K562 (cell line): ENCODE data around the gene TOX2. TPM values are rescaled to one million over a fixed set of nuclear protein-coding genes. Genes with fewer than 3 reads are reported as not detected.

Experiments used
- ATAC-seq: fragments of 200-7000 bp; cut with Tn5 transposase; 3 replicates; pipeline ENCODE4 v1.9.1; 2020; ENCODE audit warnings: moderate library complexity
- BruUV-seq: library from RNA; stranded (reverse); fragments of 400-500 nt; replicated peaks from 2 replicates; lab custom pipeline; 2021; lab: Mats Ljungman, UMichigan
- CTCF ChIA-PET: fragments of 300-600 bp; formaldehyde crosslinking; extraction: SDS; loops from one replicate; lab custom pipeline; 2021; ENCODE audit warnings: low intra/inter-chr PET ratio; lab: Yijun Ruan, JAX
- POLR2A ChIA-PET: fragments of 300-600, 350-650 bp; sonication (Branson Sonifier 250); formaldehyde crosslinking; extraction: SDS; loops from one replicate; lab custom pipeline; 2021; ENCODE audit warnings: antibody characterized with exemption, inconsistent platforms; lab: Yijun Ruan, JAX
- DNase-seq, 4 experiments: peaks; one replicate each; pipeline versions ENCODE4 v3.0.0 to v3.0.0-alpha.2; 2011 to 2018; ENCODE audit warnings: low spot score in 3 of 4, mixed read lengths in 3 of 4; ENCODE audit errors: extremely low read depth in 1 of 4
- FAIRE-seq: peaks from 2 replicates; lab custom pipeline; 2011; peaks lifted over from hg19 to GRCh38; lab: Jason Lieb, UNC
- H2AFZ ChIP-seq: 2 replicates; pipeline ENCODE4 v1.6.0; 2011; ENCODE audit warnings: low read depth, low read length, control low read depth, inconsistent platforms
- H3K27ac ChIP-seq: fragments of 200-600 bp; 3 replicates; pipeline ENCODE4 v1.8.0; 2011; ENCODE audit warnings: low read depth, mild to moderate bottlenecking, control low read depth, inconsistent platforms, low read length, moderate library complexity, mixed read lengths; ENCODE audit errors: extremely low read depth
- H3K27me3 ChIP-seq, 2 experiments: fragments of 300-600 bp in 1 of 2; 2 replicates in 1 of 2; 3 replicates in 1 of 2; pipeline versions ENCODE4 v1.6.0 to v1.8.0; 2011; ENCODE audit warnings: inconsistent platforms in 2 of 2, low read length in 2 of 2, mild to moderate bottlenecking in 1 of 2, mixed read lengths in 1 of 2, moderate library complexity in 1 of 2; ENCODE audit not compliant: control insufficient read depth in 2 of 2, insufficient read depth in 2 of 2
- H3K36me3 ChIP-seq: fragments of 300-600 bp; 3 replicates; pipeline ENCODE4 v1.8.0; 2011; ENCODE audit warnings: mild to moderate bottlenecking, low read length, inconsistent platforms; ENCODE audit not compliant: control insufficient read depth, insufficient read depth
- H3K4me1 ChIP-seq, 2 experiments: fragments of 200-600 bp in 1 of 2; replicated peaks in 1 of 2; 2 replicates in 1 of 2; 3 replicates in 1 of 2; pipeline versions ENCODE4 v1.5.1 to v1.8.0; 2011; ENCODE audit warnings: inconsistent platforms in 2 of 2, low read length in 2 of 2, mild to moderate bottlenecking in 1 of 2, mixed read lengths in 1 of 2, moderate library complexity in 1 of 2; ENCODE audit not compliant: control insufficient read depth in 2 of 2, insufficient read depth in 2 of 2
- H3K4me2 ChIP-seq: 2 replicates; pipeline ENCODE4 v1.6.1; 2011; ENCODE audit warnings: low read length, control low read depth, inconsistent platforms, mixed read lengths; ENCODE audit not compliant: insufficient read depth
- H3K4me3 ChIP-seq: fragments of 200-600 bp; sonication (generic), shearing (Covaris generic); 2 replicates; pipeline ENCODE4 v1.5.1; 2016; ENCODE audit warnings: control low read depth, inconsistent platforms
- H3K79me2 ChIP-seq: fragments of 200-600 bp; 3 replicates; pipeline ENCODE4 v1.8.0; 2011; ENCODE audit warnings: low read length, inconsistent platforms; ENCODE audit not compliant: control insufficient read depth, insufficient read depth
- H3K9ac ChIP-seq, 2 experiments: 2 replicates each; pipeline versions ENCODE4 v1.6.0 to v1.6.1; 2011; ENCODE audit warnings: low read depth in 2 of 2, low read length in 2 of 2, control low read depth in 1 of 2, inconsistent platforms in 1 of 2, mild to moderate bottlenecking in 1 of 2, mixed read lengths in 1 of 2; ENCODE audit not compliant: insufficient read depth in 1 of 2
- H3K9me1 ChIP-seq: one replicate; pipeline ENCODE4 v1.6.0; 2011; ENCODE audit warnings: inconsistent platforms, mild to moderate bottlenecking, low read length, moderate library complexity; ENCODE audit not compliant: control insufficient read depth, insufficient read depth
- H3K9me3 ChIP-seq: replicated peaks from 2 replicates; pipeline ENCODE4 v1.5.1; 2011; ENCODE audit warnings: low read depth, low read length, inconsistent platforms; ENCODE audit not compliant: control insufficient read depth, insufficient read depth
- H4K20me1 ChIP-seq: replicated peaks from 2 replicates; pipeline ENCODE4 v1.6.1; 2011; ENCODE audit warnings: low read length, inconsistent platforms, mixed read lengths; ENCODE audit not compliant: control insufficient read depth, insufficient read depth
- MAFK ChIP-seq: IDR thresholded peaks from 2 replicates; pipeline ENCODE4 v1.6.1; 2011; ENCODE audit warnings: low read length, improper control_type of control experiment
- NRF1 ChIP-seq, 2 experiments: fragments of 450-650 bp; IDR thresholded peaks in 1 of 2; conservative IDR thresholded peaks in 1 of 2; 2 replicates each; pipeline ENCODE4 v1.6.1; 2014; ENCODE audit warnings: mild to moderate bottlenecking in 2 of 2
- ZNF668 ChIP-seq: fragments of 250-450 bp; sonication (Bioruptor Pico); IDR thresholded peaks from 2 replicates; pipeline ENCODE4 v1.8.0; 2022; ENCODE audit warnings: mild to moderate bottlenecking, inconsistent platforms
- ZNF77 ChIP-seq: fragments of 250-450 bp; sonication (Bioruptor Pico); IDR thresholded peaks from 2 replicates; pipeline ENCODE4 v1.5.0; 2020
- WGBS: fragments of 100-300 bp; shearing (Covaris generic); methylation state at CpG from one replicate; pipeline ENCODE4 v1.1.6; 2016; ENCODE audit warnings: low coverage, mixed read lengths; ENCODE audit not compliant: insufficient coverage; ENCODE audit errors: missing lambda C conversion rate; 5-methylcytosine and 5-hydroxymethylcytosine counted together
- in situ Hi-C: fragments of 300-500 bp; cut with MboI; formaldehyde crosslinking; loops from 4 replicates; pipeline ENCODE4 v1.15.0; 2018; ENCODE audit warnings: inconsistent platforms, mixed read lengths
- intact Hi-C: fragments of 100-400 bp; cut with micrococcal nuclease; formaldehyde crosslinking; loops from 2 replicates; pipeline ENCODE4 v1.14.2; 2022
- polyA plus RNA-seq, 8 experiments: library from polyadenylated mRNA; depleted of rRNA in 4 of 8; stranded (reverse) in 5 of 8; unstranded in 3 of 8; fragments of >200 nt; fragmentation: Nextera tagmentation in 2 of 8; fragmentation: Illumina TruSeq in 1 of 8; extraction: Ambion mirVana in 2 of 8; extraction: Trizol in 1 of 8; gene quantifications; 2 replicates each; pipeline versions ENCODE4 v1.2.1 to v1.2.3, GENCODE V29; 2011 to 2014; ENCODE audit warnings: inconsistent platforms in 1 of 8, missing spikeins in 1 of 8
- total RNA-seq, 7 experiments: library from RNA; depleted of rRNA in 6 of 7; stranded (reverse); fragments of >200 nt in 6 of 7; fragmentation: Illumina TruSeq in 2 of 7; extraction: Trizol in 2 of 7; gene quantifications; 2 replicates each; pipeline versions ENCODE4 v1.2.1 to v1.2.3, GENCODE V29; 2011 to 2021; ENCODE audit warnings: low replicate concordance in 1 of 7
- TF ChIP-seq, protein P1 (sequence below): fragments of 450-650 bp; IDR thresholded peaks from 2 replicates; pipeline ENCODE4 v1.6.1; 2018; ENCODE audit not compliant: partially characterized antibody

Gene TOX2
- total and polyA plus RNA-seq, 9 of the 15 experiments (the other 6 are each of a cell fraction or from before 2014, with no cell fraction given), result not detected

DNA sequence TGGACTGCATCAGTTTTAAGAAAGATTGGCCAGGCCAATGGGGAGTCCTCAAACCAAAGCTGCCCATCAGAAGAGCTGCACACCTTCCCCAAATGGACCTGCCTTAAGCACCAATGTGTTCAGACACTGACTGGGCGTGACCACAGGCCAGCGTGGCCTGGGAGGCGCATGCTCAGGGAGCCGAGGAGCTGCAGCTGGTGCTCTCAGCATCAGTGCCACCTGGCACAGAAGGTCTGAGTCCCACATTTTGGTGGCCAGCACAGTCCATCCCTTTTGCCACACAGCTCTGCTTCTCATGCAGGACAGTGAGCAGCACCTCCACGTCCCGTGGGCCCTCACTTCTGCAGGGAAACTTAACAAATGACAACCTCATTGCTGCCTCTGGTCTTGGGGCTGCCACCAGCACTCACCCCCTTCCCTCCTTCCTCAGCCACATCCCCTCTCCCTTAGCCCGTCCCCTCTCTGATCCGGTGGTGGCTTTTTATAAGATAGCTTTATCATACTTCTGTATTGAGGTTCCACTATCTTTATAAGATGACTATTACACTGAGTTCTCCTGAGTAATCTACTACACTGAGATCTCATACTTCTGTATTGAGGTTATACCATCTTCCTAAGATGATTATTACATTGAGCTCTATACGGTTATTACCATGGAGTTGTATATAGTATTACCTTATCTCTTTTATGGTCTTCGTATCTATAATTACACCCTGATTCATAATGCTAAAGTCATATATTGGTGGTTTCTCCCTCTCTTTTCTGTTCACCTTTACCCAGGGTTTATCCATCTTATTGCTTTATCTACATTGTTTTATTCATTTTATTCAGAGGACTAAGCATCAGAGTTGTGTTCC, 109.1 kb downstream of the TOX2 start:
- ChIA-PET POLR2A (interaction anchor here (1.0 kb wide), 1 partner anchor 35 kb away, joined by 3 read pairs; no protein-coding TSS in a partner anchor), CTCF (no interaction called here)
- intact Hi-C loops, result no loop called here
- FAIRE-seq (no peak), ATAC-seq (peak; percentile 32; the same call in 1 of the 3 replicates), DNase-seq (no peak)
- H3K79me2 ChIP-seq, result no peaks in the 10 kb centered on the region
- H3K4me1 ChIP-seq, result peaks cover 0 to 9% of the 10 kb centered on the region in 2 experiments; a peak in 3 of 5 replicates
- no peaks in the 10 kb centered on the region; the same call in 1 of the 2 replicates for H4K20me1 ChIP-seq
- no peak overlapping the region for H2AFZ ChIP-seq
- no peak overlapping the region for H3K4me3 ChIP-seq
- in situ Hi-C loops, result no loop called here
- TF ChIP-seq, protein P1, sequence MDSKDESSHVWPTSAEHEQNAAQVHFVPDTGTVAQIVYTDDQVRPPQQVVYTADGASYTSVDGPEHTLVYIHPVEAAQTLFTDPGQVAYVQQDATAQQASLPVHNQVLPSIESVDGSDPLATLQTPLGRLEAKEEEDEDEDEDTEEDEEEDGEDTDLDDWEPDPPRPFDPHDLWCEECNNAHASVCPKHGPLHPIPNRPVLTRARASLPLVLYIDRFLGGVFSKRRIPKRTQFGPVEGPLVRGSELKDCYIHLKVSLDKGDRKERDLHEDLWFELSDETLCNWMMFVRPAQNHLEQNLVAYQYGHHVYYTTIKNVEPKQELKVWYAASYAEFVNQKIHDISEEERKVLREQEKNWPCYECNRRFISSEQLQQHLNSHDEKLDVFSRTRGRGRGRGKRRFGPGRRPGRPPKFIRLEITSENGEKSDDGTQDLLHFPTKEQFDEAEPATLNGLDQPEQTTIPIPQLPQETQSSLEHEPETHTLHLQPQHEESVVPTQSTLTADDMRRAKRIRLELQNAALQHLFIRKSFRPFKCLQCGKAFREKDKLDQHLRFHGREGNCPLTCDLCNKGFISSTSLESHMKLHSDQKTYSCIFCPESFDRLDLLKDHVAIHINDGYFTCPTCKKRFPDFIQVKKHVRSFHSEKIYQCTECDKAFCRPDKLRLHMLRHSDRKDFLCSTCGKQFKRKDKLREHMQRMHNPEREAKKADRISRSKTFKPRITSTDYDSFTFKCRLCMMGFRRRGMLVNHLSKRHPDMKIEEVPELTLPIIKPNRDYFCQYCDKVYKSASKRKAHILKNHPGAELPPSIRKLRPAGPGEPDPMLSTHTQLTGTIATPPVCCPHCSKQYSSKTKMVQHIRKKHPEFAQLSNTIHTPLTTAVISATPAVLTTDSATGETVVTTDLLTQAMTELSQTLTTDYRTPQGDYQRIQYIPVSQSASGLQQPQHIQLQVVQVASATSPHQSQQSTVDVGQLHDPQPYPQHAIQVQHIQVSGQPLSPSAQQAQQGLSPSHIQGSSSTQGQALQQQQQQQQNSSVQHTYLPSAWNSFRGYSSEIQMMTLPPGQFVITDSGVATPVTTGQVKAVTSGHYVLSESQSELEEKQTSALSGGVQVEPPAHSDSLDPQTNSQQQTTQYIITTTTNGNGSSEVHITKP, result peak; percentile 52
- TF ChIP-seq ZNF77 (no peak), NRF1 (conservative IDR thresholded peaks at IDR 0.05 in 1 of 2, IDR thresholded peaks at IDR 0.05 in 1 of 2) (peak; percentile 83 to 85), MAFK (no peak), ZNF668 (CRISPR knock-in tag) (no peak)
- no peaks in the 10 kb centered on the region for H3K9me3 ChIP-seq
- H3K4me2 ChIP-seq, result no peak overlapping the region
- H3K9ac ChIP-seq, result no peak overlapping the region
- peaks cover 5 to 33% of the 10 kb centered on the region in 2 experiments; a peak in 2 of 5 replicates for H3K27me3 ChIP-seq
- 1% methylated on average over 10 of the region's 10 CpGs for WGBS
- H3K9me1 ChIP-seq, result peaks cover 4% of the 10 kb centered on the region
- no TSS peak for BruUV-seq
- H3K27ac ChIP-seq, result no peak overlapping the region
- no peaks in the 10 kb centered on the region for H3K36me3 ChIP-seq
